Transverse colon (tissue), 4 donors: Measurements from ENCODE around the gene NR4A3. TPM values are rescaled to one million over a fixed set of nuclear protein-coding genes. Genes with fewer than 3 reads are reported as not detected.

Experiments
- DNase-seq: peaks from one replicate; pipeline ENCODE4 v3.0.0-alpha.2; 2019
- H3K27ac ChIP-seq, 4 donors: fragments of 200-600 bp; sonication (generic); 2 replicates each; pipeline ENCODE4 v1.5.1; 2016 to 2018; ENCODE audit warnings: inconsistent platforms in 4 of 4
- H3K27me3 ChIP-seq: fragments of 200-600 bp; sonication (generic); 2 replicates; pipeline ENCODE4 v1.5.1; 2017; ENCODE audit warnings: inconsistent platforms
- H3K36me3 ChIP-seq, 4 donors: fragments of 200-600 bp; sonication (generic); 2 replicates each; pipeline ENCODE4 v1.5.1; 2017 to 2019; ENCODE audit warnings: inconsistent platforms in 4 of 4
- H3K4me1 ChIP-seq, 4 donors: fragments of 200-600 bp; sonication (generic); 2 replicates each; pipeline ENCODE4 v1.5.1; 2017 to 2020; ENCODE audit warnings: inconsistent platforms in 4 of 4
- H3K4me3 ChIP-seq, 4 donors: fragments of 200-600 bp; sonication (generic); 1 replicate in 1 of 4; 2 replicates in 3 of 4; pipeline versions ENCODE4 v1.5.1 to v1.6.1; 2017 to 2019; ENCODE audit warnings: inconsistent platforms in 4 of 4
- H3K9me3 ChIP-seq, 2 donors: fragments of 200-600 bp; sonication (generic); 2 replicates each; pipeline ENCODE4 v1.5.1; 2017 to 2019; ENCODE audit warnings: inconsistent platforms in 2 of 2
- CTCF ChIP-seq, 5 experiments: fragments of 200-600 bp in 3 of 5; fragments of 450-650 bp in 2 of 5; sonication (generic) in 3 of 5; IDR thresholded peaks; 1 replicate in 2 of 5; 2 replicates in 3 of 5; pipeline ENCODE4 v1.5.1; 2016 to 2017; ENCODE audit warnings: antibody characterized with exemption in 5 of 5, inconsistent platforms in 3 of 5, mild to moderate bottlenecking in 2 of 5, moderate library complexity in 1 of 5
- EP300 ChIP-seq: sonication (generic); formaldehyde crosslinking; IDR thresholded peaks from one replicate; pipeline ENCODE4 v1.6.1; 2017; ENCODE audit warnings: antibody characterized with exemption, low read depth
- POLR2A ChIP-seq: fragments of 450-650 bp; IDR thresholded peaks from one replicate; pipeline ENCODE4 v1.6.1; 2016; ENCODE audit warnings: antibody characterized with exemption, mild to moderate bottlenecking, moderate library complexity
- POLR2AphosphoS5 ChIP-seq, 3 donors: sonication (generic); formaldehyde crosslinking; IDR thresholded peaks; one replicate each; pipeline ENCODE4 v1.6.1; 2016; ENCODE audit warnings: antibody characterized with exemption in 3 of 3
- WGBS, 2 donors: methylation state at CpG; one replicate each; pipeline ENCODE4 v1.1.5; 2018; ENCODE audit warnings: low coverage in 1 of 2; 5-methylcytosine and 5-hydroxymethylcytosine counted together
- in situ Hi-C, 4 donors: fragments of 200-750 bp; cut with MboI; loops; one replicate each; pipeline versions ENCODE4 v1.15.0 to v1.15.1; 2017; ENCODE audit warnings: low sequenced_read_pairs in 3 of 4, low pct_ligation_motif_present in 1 of 4, low pct_unique_long_range_greater_than_20kb in 1 of 4
- intact Hi-C: fragments of 100-400 bp; cut with DNase I; formaldehyde crosslinking; loops from one replicate; pipeline ENCODE4 v1.15.1; 2023; ENCODE audit warnings: low total_unique reads
- total RNA-seq, 4 donors: library from RNA; depleted of rRNA; stranded (reverse); fragments of >200 nt; gene quantifications; one replicate each; pipeline ENCODE4 v1.1.0, GENCODE V29; 2016

The NR4A3 gene
- total RNA-seq, 4 donors from 2014 or later = 0.48 to 3.4 (median 1.3) TPM

- H3K27me3 ChIP-seq = no peaks in the 10 kb centered on the region
- no peak for DNase-seq
- in situ Hi-C loops = loop anchor here in 3 of 4 donors (25.0 kb wide), 2 partner anchors 209 to 534 kb away; no protein-coding TSS in a partner anchor
- H3K27ac ChIP-seq = no peak overlapping the region
- H3K9me3 ChIP-seq = no peaks in the 10 kb centered on the region
- H3K36me3 ChIP-seq = no peaks in the 10 kb centered on the region
- TF ChIP-seq CTCF (IDR thresholded peaks at IDR 0.05) = no peak
- WGBS, 2 donors = 93% methylated on average over 2 of the region's 2 CpGs; no CpG with 5 or more reads in 1 of the 2 donors
- H3K4me1 ChIP-seq = peaks cover 0 to 7% (median 2%) of the 10 kb centered on the region in 4 donors
- no peak overlapping the region for H3K4me3 ChIP-seq
- intact Hi-C loops = no loop called here
Measured at GRCh38 chr9:99803694-99804093, 18.0 kb upstream of the NR4A3 start.

GRCh38 chr9:99807276-99807852 is 14.3 kb upstream of the NR4A3 start:
- DNase-seq = peak; percentile 63
- in situ Hi-C loops = loop anchor here in 3 of 4 donors (25.0 kb wide), 2 partner anchors 205 to 530 kb away; no protein-coding TSS in a partner anchor
- TF ChIP-seq CTCF (IDR thresholded peaks at IDR 0.05) (peak; percentile 62 to 82 (median 77)), EP300 (no peak)
- Histone ChIP-seq H3K4me1 (peaks cover 0 to 7% (median 2%) of the 10 kb centered on the region in 4 donors), H3K36me3 (no peaks in the 10 kb centered on the region), H3K27ac (no peak overlapping the region), H3K27me3 (no peaks in the 10 kb centered on the region), H3K4me3 (no peak overlapping the region), H3K9me3 (no peaks in the 10 kb centered on the region)
- WGBS, 2 donors = 22 to 26% methylated on average over 3 to 4 of the region's 4 CpGs
- intact Hi-C loops = no loop called here

- TF ChIP-seq POLR2A = no peak
- no peak for TF ChIP-seq POLR2AphosphoS5 (IDR thresholded peaks at IDR 0.05)
- no peak for TF ChIP-seq CTCF (IDR thresholded peaks at IDR 0.05)
- TF ChIP-seq EP300 = no peak
- in situ Hi-C loops = loop anchor here in 3 of 4 donors (25.0 kb wide), 2 partner anchors 204 to 529 kb away; no protein-coding TSS in a partner anchor
- no peaks in the 10 kb centered on the region for H3K27me3 ChIP-seq
- H3K36me3 ChIP-seq = no peaks in the 10 kb centered on the region
- H3K9me3 ChIP-seq = no peaks in the 10 kb centered on the region
- DNase-seq = no peak
- no peak overlapping the region for H3K27ac ChIP-seq
- H3K4me1 ChIP-seq = peaks cover 0 to 7% (median 2%) of the 10 kb centered on the region in 4 donors
- intact Hi-C loops = no loop called here
- H3K4me3 ChIP-seq = no peak overlapping the region
Measured at GRCh38 chr9:99807956-99808355, 13.7 kb upstream of the NR4A3 start.

- Histone ChIP-seq H3K27ac (no peak overlapping the region), H3K36me3 (no peaks in the 10 kb centered on the region), H3K4me1 (peaks cover 0 to 7% (median 2%) of the 10 kb centered on the region in 4 donors), H3K9me3 (no peaks in the 10 kb centered on the region), H3K4me3 (no peak overlapping the region), H3K27me3 (no peaks in the 10 kb centered on the region)
- in situ Hi-C loops = loop anchor here in 3 of 4 donors (25.0 kb wide), 2 partner anchors 204 to 529 kb away; no protein-coding TSS in a partner anchor
- intact Hi-C loops = no loop called here
- 83 to 98% methylated on average over 2 of the region's 2 CpGs for WGBS, 2 donors
- DNase-seq = no peak
- TF ChIP-seq POLR2A (no peak), CTCF (IDR thresholded peaks at IDR 0.05) (no peak), POLR2AphosphoS5 (IDR thresholded peaks at IDR 0.05) (no peak), EP300 (no peak)
Measured at GRCh38 chr9:99808454-99808853, 13.2 kb upstream of the NR4A3 start.
